Measurements from ENCODE around the gene CMC1. TPM values are rescaled to one million over a fixed set of nuclear protein-coding genes. Genes with fewer than 3 reads are reported as not detected.
"Not testable (repeated sequence)": the region's sequence is repeated elsewhere in the genome, so short reads cannot be mapped to it uniquely, and the experiment has no call there.

Gene CMC1
- total RNA-seq, 1 donor from 2014 or later = 11.8 TPM

GRCh38 chr3:28253040-28253715 lies 11.8 kb downstream of the CMC1 start:
- H3K9me3 Mint-ChIP-seq (ENCODE audit: unreplicated experiment) = no peaks in the 10 kb centered on the region
- no peak overlapping the region for H3K27ac Mint-ChIP-seq (ENCODE audit: unreplicated experiment)
- no peak overlapping the region for H3K4me3 Mint-ChIP-seq (ENCODE audit: unreplicated experiment)
- H3K4me1 Mint-ChIP-seq (ENCODE audit: unreplicated experiment) = no peaks in the 10 kb centered on the region
- no peaks in the 10 kb centered on the region for H3K27me3 Mint-ChIP-seq (ENCODE audit: unreplicated experiment)
- no peak for DNase-seq (ENCODE audit: extremely low spot score, unreplicated experiment)
- H3K36me3 Mint-ChIP-seq (ENCODE audit: unreplicated experiment) = no peaks in the 10 kb centered on the region
- TF ChIP-seq, protein P1, sequence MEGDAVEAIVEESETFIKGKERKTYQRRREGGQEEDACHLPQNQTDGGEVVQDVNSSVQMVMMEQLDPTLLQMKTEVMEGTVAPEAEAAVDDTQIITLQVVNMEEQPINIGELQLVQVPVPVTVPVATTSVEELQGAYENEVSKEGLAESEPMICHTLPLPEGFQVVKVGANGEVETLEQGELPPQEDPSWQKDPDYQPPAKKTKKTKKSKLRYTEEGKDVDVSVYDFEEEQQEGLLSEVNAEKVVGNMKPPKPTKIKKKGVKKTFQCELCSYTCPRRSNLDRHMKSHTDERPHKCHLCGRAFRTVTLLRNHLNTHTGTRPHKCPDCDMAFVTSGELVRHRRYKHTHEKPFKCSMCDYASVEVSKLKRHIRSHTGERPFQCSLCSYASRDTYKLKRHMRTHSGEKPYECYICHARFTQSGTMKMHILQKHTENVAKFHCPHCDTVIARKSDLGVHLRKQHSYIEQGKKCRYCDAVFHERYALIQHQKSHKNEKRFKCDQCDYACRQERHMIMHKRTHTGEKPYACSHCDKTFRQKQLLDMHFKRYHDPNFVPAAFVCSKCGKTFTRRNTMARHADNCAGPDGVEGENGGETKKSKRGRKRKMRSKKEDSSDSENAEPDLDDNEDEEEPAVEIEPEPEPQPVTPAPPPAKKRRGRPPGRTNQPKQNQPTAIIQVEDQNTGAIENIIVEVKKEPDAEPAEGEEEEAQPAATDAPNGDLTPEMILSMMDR (IDR thresholded peaks at IDR 0.05) = no peak

GRCh38 chr3:28262001-28262400 lies 20.6 kb downstream of the CMC1 start:
- H3K9me3 Mint-ChIP-seq (ENCODE audit: unreplicated experiment) = no peaks in the 10 kb centered on the region
- H3K4me1 Mint-ChIP-seq (ENCODE audit: unreplicated experiment) = no peaks in the 10 kb centered on the region
- no peak for DNase-seq (ENCODE audit: extremely low spot score, unreplicated experiment)
- no peaks in the 10 kb centered on the region for H3K27me3 Mint-ChIP-seq (ENCODE audit: unreplicated experiment)
- H3K36me3 Mint-ChIP-seq (ENCODE audit: unreplicated experiment) = peaks cover 6% of the 10 kb centered on the region
- H3K4me3 Mint-ChIP-seq (ENCODE audit: unreplicated experiment) = no peak overlapping the region
- TF ChIP-seq, protein P1 (IDR thresholded peaks at IDR 0.05) = no peak
- no peak overlapping the region for H3K27ac Mint-ChIP-seq (ENCODE audit: unreplicated experiment)

GRCh38 chr3:28265641-28266040 lies 24.2 kb downstream of the CMC1 start:
- Mint-ChIP-seq H3K36me3 (ENCODE audit: unreplicated experiment) (peaks cover 15% of the 10 kb centered on the region), H3K27me3 (ENCODE audit: unreplicated experiment) (no peaks in the 10 kb centered on the region), H3K9me3 (ENCODE audit: unreplicated experiment) (no peaks in the 10 kb centered on the region), H3K27ac (ENCODE audit: unreplicated experiment) (no peak overlapping the region), H3K4me3 (ENCODE audit: unreplicated experiment) (no peak overlapping the region), H3K4me1 (ENCODE audit: unreplicated experiment) (no peaks in the 10 kb centered on the region)
- DNase-seq (ENCODE audit: extremely low spot score, unreplicated experiment) = no peak
- TF ChIP-seq, protein P1 (IDR thresholded peaks at IDR 0.05) = no peak

DNA sequence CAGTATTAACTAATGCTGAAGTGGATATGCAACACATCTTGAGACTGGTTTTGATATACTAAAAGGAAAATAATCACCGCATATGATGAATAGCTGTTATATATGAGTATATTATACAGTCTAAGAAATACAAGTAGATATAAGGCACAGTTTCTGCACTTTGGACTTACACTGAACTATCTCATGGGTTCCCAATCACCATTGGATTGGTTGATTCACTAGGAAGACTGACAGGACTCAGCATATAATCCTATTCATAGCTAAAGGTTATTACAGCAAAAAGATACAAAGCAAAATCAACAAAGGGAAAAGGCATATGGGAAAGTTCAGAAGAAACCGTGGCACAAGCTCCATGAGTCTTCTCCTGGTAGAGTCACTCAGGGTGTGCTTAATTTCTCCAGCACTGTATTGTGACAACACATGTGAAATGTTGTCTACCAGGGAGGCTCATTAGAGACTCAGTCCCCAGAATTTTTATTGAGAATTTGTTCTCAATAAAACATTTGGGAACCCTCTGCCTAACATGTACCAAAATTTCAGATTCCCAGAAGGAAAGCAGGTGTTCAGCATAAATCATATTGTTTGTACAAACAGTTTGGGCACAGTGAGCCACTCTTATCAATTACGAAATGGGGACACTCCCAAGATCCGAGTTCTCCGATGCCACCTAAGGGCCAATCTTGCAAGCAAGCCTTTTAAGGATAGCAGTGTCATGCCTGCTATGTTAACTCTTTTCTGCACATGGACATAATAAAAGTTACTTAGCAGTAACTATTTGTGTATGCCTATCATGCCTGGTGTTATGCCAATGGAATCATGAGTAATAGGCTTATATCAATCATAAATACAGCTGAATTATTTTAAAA lies 26.8 kb downstream of the CMC1 start:
- Mint-ChIP-seq H3K4me3 (ENCODE audit: unreplicated experiment) (no peak overlapping the region), H3K36me3 (ENCODE audit: unreplicated experiment) (peaks cover 38% of the 10 kb centered on the region), H3K4me1 (ENCODE audit: unreplicated experiment) (no peaks in the 10 kb centered on the region), H3K27ac (ENCODE audit: unreplicated experiment) (no peak overlapping the region), H3K27me3 (ENCODE audit: unreplicated experiment) (no peaks in the 10 kb centered on the region), H3K9me3 (ENCODE audit: unreplicated experiment) (peaks cover 9% of the 10 kb centered on the region)
- TF ChIP-seq, protein P1 (IDR thresholded peaks at IDR 0.05) = no peak
- no peak for DNase-seq (ENCODE audit: extremely low spot score, unreplicated experiment)

GRCh38 chr3:28268989-28269388 lies 27.6 kb downstream of the CMC1 start:
- no peak overlapping the region for H3K27ac Mint-ChIP-seq (ENCODE audit: unreplicated experiment)
- TF ChIP-seq, protein P1 (IDR thresholded peaks at IDR 0.05) = peak; percentile 24
- H3K9me3 Mint-ChIP-seq (ENCODE audit: unreplicated experiment) = peaks cover 17% of the 10 kb centered on the region
- no peaks in the 10 kb centered on the region for H3K4me1 Mint-ChIP-seq (ENCODE audit: unreplicated experiment)
- H3K27me3 Mint-ChIP-seq (ENCODE audit: unreplicated experiment) = no peaks in the 10 kb centered on the region
- DNase-seq (ENCODE audit: extremely low spot score, unreplicated experiment) = no peak
- no peak overlapping the region for H3K4me3 Mint-ChIP-seq (ENCODE audit: unreplicated experiment)
- peaks cover 46% of the 10 kb centered on the region for H3K36me3 Mint-ChIP-seq (ENCODE audit: unreplicated experiment)

GRCh38 chr3:28269884-28270283 lies 28.5 kb downstream of the CMC1 start:
- H3K27ac Mint-ChIP-seq (ENCODE audit: unreplicated experiment); DNase-seq (ENCODE audit: extremely low spot score, unreplicated experiment); H3K27me3 Mint-ChIP-seq (ENCODE audit: unreplicated experiment); H3K4me1 Mint-ChIP-seq (ENCODE audit: unreplicated experiment); H3K4me3 Mint-ChIP-seq (ENCODE audit: unreplicated experiment): not testable (repeated sequence)
- H3K36me3 Mint-ChIP-seq (ENCODE audit: unreplicated experiment) = peaks cover 46% of the 10 kb centered on the region
- H3K9me3 Mint-ChIP-seq (ENCODE audit: unreplicated experiment) = peaks cover 23% of the 10 kb centered on the region
